Pancreas (tissue), 10 donors: ENCODE data around the gene PTPRK. TPM values are rescaled to one million over a fixed set of nuclear protein-coding genes. Genes with fewer than 3 reads are reported as not detected.

ENCODE experiments used
- ATAC-seq, 4 donors: fragments of 200-7000 bp; cut with Tn5 transposase; one replicate each; pipeline versions ENCODE4 v1.8.0 to v1.9.1; 2020; ENCODE audit warnings: mild to moderate bottlenecking in 4 of 4, moderate library complexity in 4 of 4
- DNase-seq, 6 donors: peaks; one replicate each; pipeline ENCODE4 v3.0.0-alpha.2; 2020
- FAIRE-seq: peaks from 2 replicates; lab custom pipeline; 2012; peaks lifted over from hg19 to GRCh38; lab: Jason Lieb, UNC
- H3K27ac ChIP-seq, 4 donors: fragments of 200-600 bp; sonication (generic); 1 replicate in 3 of 4; 2 replicates in 1 of 4; pipeline versions ENCODE4 v1.5.0 to v1.8.0; 2020
- H3K27me3 ChIP-seq, 4 donors: fragments of 200-600 bp; one replicate each; pipeline ENCODE4 v1.8.0; 2021
- H3K36me3 ChIP-seq, 3 donors: fragments of 200-600 bp; sonication (generic) in 1 of 3; one replicate each; pipeline versions ENCODE4 v1.5.0 to v1.8.0; 2020 to 2021
- H3K4me1 ChIP-seq, 3 donors: fragments of 200-600 bp; one replicate each; pipeline ENCODE4 v1.8.0; 2021
- H3K4me3 ChIP-seq, 4 donors: fragments of 200-600 bp; sonication (generic) in 2 of 4; one replicate each; pipeline versions ENCODE4 v1.5.0 to v1.8.0; 2020 to 2021
- H3K9me3 ChIP-seq, 4 donors: fragments of 200-600 bp; one replicate each; pipeline ENCODE4 v1.8.0; 2021
- CTCF ChIP-seq, 4 donors: fragments of 200-600 bp; sonication (generic) in 3 of 4; IDR thresholded peaks; one replicate each; pipeline versions ENCODE4 v1.5.0 to v1.8.0; 2021; ENCODE audit warnings: antibody characterized with exemption in 4 of 4
- WGBS, 2 donors: extraction: QIAGEN DNeasy Blood & Tissue Kit; methylation state at CpG; one replicate each; pipeline ENCODE4 v1.1.7; 2013; 5-methylcytosine and 5-hydroxymethylcytosine counted together
- intact Hi-C, 3 donors: fragments of 100-400 bp; cut with DNase I; formaldehyde crosslinking; loops; one replicate each; pipeline versions ENCODE4 v1.11.1 to v1.14.2; 2022
- polyA plus RNA-seq, 2 donors: library from polyadenylated mRNA; stranded (reverse); fragments of 200-250 nt; gene quantifications; one replicate each; pipeline ENCODE4 v1.2.3, GENCODE V29; 2013
- total RNA-seq, 6 donors: library from RNA; stranded (reverse); fragmentation: NEBNext Ultra II Directional in 4 of 6; extraction: Animal tissue kit (Norgen Biotek cat#: 25700) in 4 of 6; gene quantifications; one replicate each; pipeline versions ENCODE4 v1.2.1 to v1.2.4, GENCODE V29; 2021 to 2023
- donor health status: healthy with polysubstance abuse.
- donor health status: DM: no; HTN: no; CAD: no; lungs with moderate emphysema.
- donor health status: DM: no; HTN: no; CAD: no.
- donor health status: control.
- donor health status: control.
- donor health status: Bipolar disorder and iron deficiency.
- donor health status: DM: yes; HTN: yes; CAD: no.
- donor health status: DM: no; HTN: no; CAD: no.
- donor health status: DM: no; HTN: no; CAD: no.
- donor health status: DM: yes; HTN: yes; CAD: no.

PTPRK gene
- total and polyA plus RNA-seq, 8 donors: 10.5 to 72.7 (median 51.7) TPM

DNA sequence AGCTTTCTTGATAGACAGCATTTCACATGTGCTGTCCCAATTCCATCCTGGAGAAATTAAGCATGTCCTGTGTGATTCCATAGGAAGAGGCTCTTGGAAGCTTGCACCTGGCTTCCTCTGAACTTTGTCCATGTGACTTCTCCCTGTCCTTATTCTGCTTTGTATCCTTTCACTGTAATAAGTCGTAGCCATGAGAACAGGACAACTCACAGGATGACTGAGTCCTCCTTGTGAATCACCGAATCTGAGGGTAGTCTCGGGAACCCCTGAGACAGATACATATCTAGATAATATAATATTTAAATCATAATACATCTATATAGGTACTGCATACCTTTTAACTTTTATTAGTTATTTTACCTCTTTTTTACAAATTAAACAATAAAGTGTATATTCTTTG is 462.9 kb downstream of the PTPRK start:
- WGBS, 2 donors: 99% methylated on average over 3 of the region's 3 CpGs
- no peak for DNase-seq
- Histone ChIP-seq H3K9me3 (no peaks in the 10 kb centered on the region), H3K27ac (no peak overlapping the region), H3K4me3 (no peak overlapping the region), H3K36me3 (peaks cover 0 to 7% (median 0%) of the 10 kb centered on the region in 3 donors), H3K27me3 (no peaks in the 10 kb centered on the region), H3K4me1 (no peaks in the 10 kb centered on the region)
- intact Hi-C loops: no loop called here
- TF ChIP-seq CTCF (IDR thresholded peaks at IDR 0.05): no peak
- no peak for ATAC-seq
- FAIRE-seq: peak; percentile 23

DNA sequence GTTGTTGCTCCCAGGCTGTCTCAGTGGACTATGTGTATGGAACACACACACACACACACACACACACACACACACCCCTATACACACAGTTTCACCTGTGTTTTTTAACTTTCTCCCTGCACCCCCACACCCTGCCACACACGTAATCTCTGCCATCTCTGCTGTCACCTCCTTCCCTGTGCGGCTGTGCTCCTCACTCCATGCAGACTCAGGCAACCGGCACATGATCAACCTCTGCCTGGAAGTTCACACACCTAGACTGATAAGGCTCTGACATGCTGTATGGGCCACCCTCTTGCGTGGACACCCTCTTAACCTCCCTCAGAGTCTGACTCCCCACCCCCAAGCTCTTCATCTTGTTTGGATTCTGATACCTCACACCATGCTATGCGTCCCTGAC is 467.3 kb downstream of the PTPRK start:
- no peak overlapping the region for H3K4me3 ChIP-seq
- WGBS, 2 donors: 97 to 98% methylated on average over 5 of the region's 5 CpGs
- intact Hi-C loops: no loop called here
- FAIRE-seq (no peak), DNase-seq (no peak), ATAC-seq (no peak)
- no peak overlapping the region for H3K27ac ChIP-seq
- no peaks in the 10 kb centered on the region for H3K4me1 ChIP-seq
- H3K36me3 ChIP-seq: peaks cover 0 to 5% (median 0%) of the 10 kb centered on the region in 3 donors
- H3K9me3 ChIP-seq: no peaks in the 10 kb centered on the region
- no peak for TF ChIP-seq CTCF (IDR thresholded peaks at IDR 0.05)
- no peaks in the 10 kb centered on the region for H3K27me3 ChIP-seq

DNA sequence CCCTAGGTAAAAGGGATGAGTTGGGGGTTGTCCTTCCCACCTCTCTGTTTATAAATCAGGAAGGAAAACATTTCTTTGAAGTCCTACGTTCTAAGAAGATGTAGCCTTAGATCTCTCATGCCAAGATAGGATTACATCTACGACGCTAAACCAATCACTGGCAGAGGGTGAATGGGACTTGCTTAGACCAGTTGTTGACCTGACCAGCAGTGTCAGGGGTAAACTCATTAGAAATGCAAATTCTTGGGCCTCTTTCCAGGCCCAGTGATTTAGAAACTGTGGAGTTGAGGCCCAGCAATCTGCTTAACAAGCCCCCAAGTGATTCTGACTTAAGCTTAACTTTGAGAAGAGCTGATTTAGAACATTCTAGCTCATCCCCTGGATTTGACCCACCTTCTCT is 472.4 kb downstream of the PTPRK start:
- Histone ChIP-seq H3K27me3 (no peaks in the 10 kb centered on the region), H3K27ac (no peak overlapping the region), H3K4me3 (no peak overlapping the region), H3K36me3 (no peaks in the 10 kb centered on the region), H3K4me1 (peaks cover 0 to 3% (median 0%) of the 10 kb centered on the region in 3 donors), H3K9me3 (no peaks in the 10 kb centered on the region)
- no peak for ATAC-seq
- no peak for TF ChIP-seq CTCF (IDR thresholded peaks at IDR 0.05)
- FAIRE-seq: no peak
- 93 to 94% methylated on average over 3 of the region's 3 CpGs for WGBS, 2 donors
- intact Hi-C loops: no loop called here
- no peak for DNase-seq

DNA sequence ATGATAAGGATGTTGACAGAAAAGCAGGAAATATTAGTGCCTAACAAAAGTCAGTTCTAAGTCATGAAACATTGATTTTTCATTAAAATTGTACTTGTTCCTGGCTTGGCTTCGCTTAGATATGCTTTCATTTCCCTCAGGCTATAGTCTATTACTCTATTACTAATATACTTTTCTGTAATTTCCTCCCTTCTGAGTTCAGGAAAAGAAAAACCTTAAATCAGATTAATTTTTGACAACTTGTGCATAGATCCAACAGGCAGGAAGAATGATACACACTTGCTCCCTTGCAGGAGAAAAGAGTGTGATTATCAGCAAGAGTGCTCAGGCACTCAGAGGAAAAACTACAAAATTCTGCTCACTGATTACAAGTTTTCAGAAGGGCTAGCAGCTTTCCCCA is 474.4 kb downstream of the PTPRK start:
- ATAC-seq: peak in 2 of 4 donors; percentile 11 to 58
- 52 to 58% methylated on average over 1 of the region's 1 CpG for WGBS, 2 donors

More for the DNA sequence above, 474.4 kb downstream of the PTPRK start:
- no peak for TF ChIP-seq CTCF (IDR thresholded peaks at IDR 0.05)
- Histone ChIP-seq H3K36me3 (no peaks in the 10 kb centered on the region), H3K4me1 (peaks cover 0 to 3% (median 0%) of the 10 kb centered on the region in 3 donors), H3K4me3 (no peak overlapping the region), H3K9me3 (no peaks in the 10 kb centered on the region), H3K27ac (no peak overlapping the region), H3K27me3 (no peaks in the 10 kb centered on the region)
- DNase-seq: no peak
- no peak for FAIRE-seq
- intact Hi-C loops: no loop called here
